NT2/D1 (cell line): Measurements from ENCODE around the gene TBC1D5.

Experiments used
- DNase-seq: peaks from one replicate; pipeline ENCODE4 v3.0.0-alpha.2; 2011; ENCODE audit warnings: low read depth, low spot score
- H3K27me3 ChIP-seq: 2 replicates; pipeline ENCODE4 v1.6.0; 2011; ENCODE audit warnings: mild to moderate bottlenecking; ENCODE audit not compliant: insufficient read length, insufficient read depth
- H3K36me3 ChIP-seq: 2 replicates; pipeline ENCODE4 v1.6.1; 2011; ENCODE audit warnings: mild to moderate bottlenecking, low read length, mixed read lengths; ENCODE audit not compliant: insufficient read depth, insufficient read length
- H3K4me1 ChIP-seq: 2 replicates; pipeline ENCODE4 v1.5.1; 2011; ENCODE audit not compliant: insufficient read depth, insufficient read length
- H3K4me3 ChIP-seq: 2 replicates; pipeline ENCODE4 v1.5.1; 2011; ENCODE audit warnings: low read depth; ENCODE audit not compliant: insufficient read length
- H3K9ac ChIP-seq: 2 replicates; pipeline ENCODE4 v1.6.0; 2011; ENCODE audit warnings: low read depth; ENCODE audit not compliant: insufficient read length
- H3K9me3 ChIP-seq: 2 replicates; pipeline ENCODE4 v1.5.1; 2011; ENCODE audit warnings: mild to moderate bottlenecking, low read length; ENCODE audit not compliant: insufficient read depth
- SUZ12 ChIP-seq: IDR thresholded peaks from 2 replicates; pipeline ENCODE4 v1.6.1; 2011; ENCODE audit not compliant: insufficient read length, insufficient read depth; ENCODE audit errors: extremely low read depth
- YY1 ChIP-seq: IDR thresholded peaks from 2 replicates; pipeline ENCODE4 v1.6.1; 2011; ENCODE audit not compliant: insufficient read length, insufficient read depth
- ZNF274 ChIP-seq: IDR thresholded peaks from 2 replicates; pipeline ENCODE4 v1.6.1; 2011; ENCODE audit warnings: mild to moderate bottlenecking, low read depth, low read length

Gene TBC1D5

DNA sequence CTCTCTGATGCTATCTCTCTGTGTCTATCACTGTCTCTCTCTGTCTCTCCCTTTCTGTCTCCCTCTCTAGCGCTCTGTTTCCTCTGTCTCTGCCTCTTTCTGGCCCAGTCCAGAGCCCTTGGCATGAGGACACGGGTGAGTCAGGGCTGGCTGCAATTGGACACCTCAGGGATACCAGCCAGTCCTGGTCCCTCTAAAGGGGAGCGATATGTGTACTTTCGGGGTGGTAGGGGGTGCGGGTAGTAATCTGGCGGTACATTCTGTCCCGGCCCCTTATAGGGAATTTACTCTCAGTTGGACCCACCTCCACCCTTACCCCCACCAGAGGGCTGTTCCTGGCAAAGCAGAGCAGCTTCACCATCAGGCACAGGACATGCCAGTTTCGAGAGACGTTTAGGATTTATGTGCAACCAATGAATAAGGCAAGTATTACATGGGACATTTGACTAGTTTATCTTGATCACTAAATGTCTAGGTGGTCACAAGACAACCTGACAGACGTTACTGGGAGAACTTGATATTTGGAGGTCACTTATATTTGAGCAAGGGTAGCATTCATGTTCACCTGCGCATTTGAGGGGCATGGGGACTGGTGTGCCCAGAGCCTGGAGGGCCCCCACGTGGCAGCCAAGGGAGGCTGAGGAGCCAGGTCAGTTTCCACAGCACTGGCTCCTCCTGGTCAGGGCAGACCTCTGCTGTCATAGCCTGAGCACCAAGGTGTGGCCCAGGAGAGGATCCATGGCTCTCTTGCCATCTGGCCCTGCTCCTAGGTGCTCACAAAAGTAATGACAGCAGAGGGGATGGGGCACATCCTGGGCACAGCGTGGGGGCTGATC, 601.5 kb downstream of the TBC1D5 start:
- no peaks in the 10 kb centered on the region for H3K36me3 ChIP-seq
- TF ChIP-seq YY1 (no peak), SUZ12 (no peak), ZNF274 (no peak)
- H3K27me3 ChIP-seq: no peaks in the 10 kb centered on the region
- H3K9ac ChIP-seq: no peak overlapping the region
- no peak for DNase-seq
- H3K9me3 ChIP-seq: peaks cover 11% of the 10 kb centered on the region; the same call in 1 of the 2 replicates
- H3K4me3 ChIP-seq: no peak overlapping the region
- H3K4me1 ChIP-seq: no peaks in the 10 kb centered on the region

DNA sequence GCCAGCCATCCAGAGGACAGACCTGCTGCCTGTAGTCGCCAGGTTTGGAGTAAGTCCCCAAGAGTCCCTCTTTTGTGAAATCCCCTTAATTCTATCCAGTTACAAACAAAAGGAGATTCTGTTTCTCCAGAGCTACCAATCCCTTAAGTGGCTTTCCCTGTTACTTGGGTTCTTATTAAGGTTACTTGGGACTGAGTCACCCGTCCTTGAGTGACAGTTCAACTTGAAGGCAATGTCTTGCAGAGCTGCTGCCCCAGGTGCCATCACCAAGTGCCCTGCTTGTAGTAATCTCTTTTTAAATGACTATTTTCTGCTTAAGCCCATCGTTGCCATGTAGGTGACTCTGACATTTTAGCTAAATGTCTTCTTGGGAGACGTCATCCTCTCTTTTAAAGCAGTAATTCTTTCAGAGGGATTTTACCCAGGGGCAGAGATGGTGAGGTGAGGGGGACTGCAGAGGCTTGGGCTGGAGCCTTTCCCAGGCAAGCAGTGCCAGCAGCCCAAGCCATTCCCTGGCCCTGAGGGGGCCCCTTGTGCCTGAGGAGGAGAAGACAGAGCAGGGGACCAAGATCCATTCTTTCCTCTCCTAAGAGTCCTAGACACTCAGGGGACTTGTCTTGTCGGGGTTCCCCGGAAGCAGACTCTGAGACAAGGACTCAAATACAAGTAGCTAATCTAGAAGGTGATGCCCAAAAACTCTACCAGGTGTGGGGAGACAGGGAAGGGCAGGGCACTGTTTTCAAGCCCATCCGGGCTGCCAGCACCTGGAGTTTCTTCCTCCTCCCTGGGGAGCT, 604.0 kb downstream of the TBC1D5 start:
- no peak for DNase-seq
- no peaks in the 10 kb centered on the region for H3K4me1 ChIP-seq
- peaks cover 11% of the 10 kb centered on the region; the same call in 1 of the 2 replicates for H3K9me3 ChIP-seq
- H3K27me3 ChIP-seq: no peaks in the 10 kb centered on the region
- H3K36me3 ChIP-seq: no peaks in the 10 kb centered on the region
- TF ChIP-seq YY1 (no peak), ZNF274 (no peak), SUZ12 (no peak)
- no peak overlapping the region for H3K4me3 ChIP-seq
- no peak overlapping the region for H3K9ac ChIP-seq

DNA sequence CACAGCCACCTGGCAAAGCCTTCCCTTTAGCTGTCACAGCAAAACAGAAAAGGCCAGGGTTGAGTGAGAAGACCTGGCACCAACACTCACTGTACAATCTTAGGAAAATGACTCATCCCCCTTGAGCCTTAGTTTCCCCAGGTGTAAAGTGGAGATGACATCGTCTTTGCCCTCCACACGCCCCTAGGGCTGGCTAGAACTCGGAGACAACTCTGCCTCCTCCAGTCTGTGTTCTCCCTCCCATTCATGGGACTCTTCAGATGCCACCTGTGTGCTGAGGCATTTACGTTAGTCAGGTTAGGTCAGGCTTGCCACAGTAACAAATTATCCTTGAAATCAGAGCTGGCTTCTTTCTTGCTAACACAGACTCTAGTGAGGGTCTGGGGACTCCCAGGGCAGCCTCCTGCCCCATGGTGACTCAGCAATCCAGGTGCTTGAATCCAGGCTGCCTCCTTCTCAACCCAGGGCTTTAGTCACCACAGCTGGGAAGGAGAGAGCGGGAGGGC, 605.1 kb downstream of the TBC1D5 start:
- no peaks in the 10 kb centered on the region for H3K36me3 ChIP-seq
- no peak overlapping the region for H3K4me3 ChIP-seq
- H3K9ac ChIP-seq: no peak overlapping the region
- no peaks in the 10 kb centered on the region for H3K4me1 ChIP-seq
- no peak for DNase-seq
- H3K9me3 ChIP-seq: peaks cover 11% of the 10 kb centered on the region; the same call in 1 of the 2 replicates
- no peak for TF ChIP-seq SUZ12
- no peak for TF ChIP-seq YY1
- TF ChIP-seq ZNF274: no peak
- no peaks in the 10 kb centered on the region for H3K27me3 ChIP-seq

- Histone ChIP-seq H3K4me3 (no peak overlapping the region), H3K9me3 (peaks cover 11% of the 10 kb centered on the region; the same call in 1 of the 2 replicates), H3K4me1 (no peaks in the 10 kb centered on the region), H3K27me3 (no peaks in the 10 kb centered on the region), H3K9ac (no peak overlapping the region), H3K36me3 (no peaks in the 10 kb centered on the region)
- DNase-seq: no peak
- TF ChIP-seq ZNF274 (no peak), YY1 (no peak), SUZ12 (no peak)
Observed at GRCh38 chr3:17136136-17136721, 606.2 kb downstream of the TBC1D5 start.

- Histone ChIP-seq H3K27me3 (no peaks in the 10 kb centered on the region), H3K9me3 (peaks cover 11% of the 10 kb centered on the region; the same call in 1 of the 2 replicates), H3K4me3 (no peak overlapping the region), H3K36me3 (no peaks in the 10 kb centered on the region), H3K9ac (no peak overlapping the region), H3K4me1 (no peaks in the 10 kb centered on the region)
- TF ChIP-seq YY1 (no peak), ZNF274 (no peak), SUZ12 (no peak)
- no peak for DNase-seq
Observed at GRCh38 chr3:17135696-17136095, 606.7 kb downstream of the TBC1D5 start.

- no peaks in the 10 kb centered on the region for H3K4me1 ChIP-seq
- TF ChIP-seq ZNF274 (no peak), YY1 (no peak), SUZ12 (no peak)
Observed at GRCh38 chr3:17133632-17134545, 608.5 kb downstream of the TBC1D5 start.

More at GRCh38 chr3:17133632-17134545, 608.5 kb downstream of the TBC1D5 start:
- no peak for DNase-seq
- Histone ChIP-seq H3K36me3 (no peaks in the 10 kb centered on the region), H3K9me3 (peaks cover 18% of the 10 kb centered on the region; the same call in 1 of the 2 replicates), H3K9ac (no peak overlapping the region), H3K27me3 (no peaks in the 10 kb centered on the region), H3K4me3 (no peak overlapping the region)
